Occipital lobe (tissue), 2 donors: Measurements from ENCODE around the gene REXO1. TPM values are rescaled to one million over a fixed set of nuclear protein-coding genes. Genes with fewer than 3 reads are reported as not detected.

ENCODE experiments used
- DNase-seq: peaks from one replicate; lab custom pipeline; 2025; lab: John Stamatoyannopoulos, UW
- total RNA-seq: library from RNA; depleted of rRNA; stranded (reverse); fragments of >200 nt; gene quantifications from one replicate; pipeline ENCODE4 v1.2.3, GENCODE V29; 2014

The REXO1 gene
- total RNA-seq, 1 donor from 2014 or later = 2.8 TPM

- no peak for DNase-seq
Measured at GRCh38 chr19:1850809-1851653, 2.7 kb upstream of the REXO1 start.

- no peak for DNase-seq
Measured at GRCh38 chr19:1849886-1850398, 1.7 kb upstream of the REXO1 start.

- DNase-seq = no peak
Measured at GRCh38 chr19:1849132-1849474, 820 bp upstream of the REXO1 start.

- DNase-seq = no peak
Measured at GRCh38 chr19:1847684-1848398, 442 bp downstream of the REXO1 start.

GRCh38 chr19:1847348-1847683, 967 bp downstream of the REXO1 start:
- DNase-seq = no peak

- no peak for DNase-seq
Measured at GRCh38 chr19:1846517-1847204, 1.6 kb downstream of the REXO1 start.

GRCh38 chr19:1845642-1846041, 2.6 kb downstream of the REXO1 start:
- no peak for DNase-seq

- no peak for DNase-seq
Measured at GRCh38 chr19:1845125-1845515, 3.2 kb downstream of the REXO1 start.

GRCh38 chr19:1844513-1845124, 3.7 kb downstream of the REXO1 start:
- DNase-seq = no peak

- DNase-seq = no peak
Measured at GRCh38 chr19:1843646-1844394, 4.5 kb downstream of the REXO1 start.

- no peak for DNase-seq
Measured at GRCh38 chr19:1843116-1843515, 5.2 kb downstream of the REXO1 start.

- no peak for DNase-seq
Measured at GRCh38 chr19:1841209-1841924, 6.9 kb downstream of the REXO1 start.

- no peak for DNase-seq
Measured at GRCh38 chr19:1840541-1841115, 7.7 kb downstream of the REXO1 start.

- no peak for DNase-seq
Measured at GRCh38 chr19:1839658-1840540, 8.4 kb downstream of the REXO1 start.

- DNase-seq = no peak
Measured at GRCh38 chr19:1837625-1838105, 10.6 kb downstream of the REXO1 start.

GRCh38 chr19:1837222-1837565, 11.1 kb downstream of the REXO1 start:
- DNase-seq = no peak

- DNase-seq = no peak
Measured at GRCh38 chr19:1836458-1837221, 11.6 kb downstream of the REXO1 start.

- no peak for DNase-seq
Measured at GRCh38 chr19:1833540-1833939, 14.7 kb downstream of the REXO1 start.
